Measurements from ENCODE around the gene SEMA5A. TPM values are rescaled to one million over a fixed set of nuclear protein-coding genes. Genes with fewer than 3 reads are reported as not detected.

Gene SEMA5A
- total and polyA plus RNA-seq, 2 of the 13 experiments (the other 11 are each of a cell fraction or from before 2014, with no cell fraction given), result 0.01 TPM; not detected in 1

DNA sequence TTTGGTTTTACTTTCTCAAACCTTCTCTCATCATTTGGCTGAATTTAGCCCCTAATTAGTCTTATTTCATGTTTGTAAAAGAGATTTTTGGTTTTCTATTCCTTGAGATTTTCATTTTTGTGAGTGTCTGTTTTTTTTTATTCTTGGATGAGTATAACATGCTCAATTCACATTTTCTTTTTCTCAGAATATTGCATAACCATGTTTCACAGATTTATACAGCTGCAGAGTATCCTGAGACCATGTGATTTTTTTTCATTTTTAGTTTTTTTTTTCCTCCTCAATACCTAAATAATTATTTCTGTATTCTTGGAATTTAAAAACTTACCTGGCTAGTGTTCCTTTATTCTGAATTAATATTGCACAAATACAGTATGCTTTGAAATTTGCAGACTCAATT lies 361.9 kb downstream of the SEMA5A start (continued):
- no peak for TF ChIP-seq JDP2 (CRISPR knock-in tag; IDR thresholded peaks at IDR 0.05; ENCODE audit: borderline replicate concordance)
- TF ChIP-seq ADNP (CRISPR knock-in tag; IDR thresholded peaks at IDR 0.05), result no peak
- TF ChIP-seq GATA4 (IDR thresholded peaks at IDR 0.05; ENCODE audit: borderline replicate concordance, low read depth), result no peak

DNA sequence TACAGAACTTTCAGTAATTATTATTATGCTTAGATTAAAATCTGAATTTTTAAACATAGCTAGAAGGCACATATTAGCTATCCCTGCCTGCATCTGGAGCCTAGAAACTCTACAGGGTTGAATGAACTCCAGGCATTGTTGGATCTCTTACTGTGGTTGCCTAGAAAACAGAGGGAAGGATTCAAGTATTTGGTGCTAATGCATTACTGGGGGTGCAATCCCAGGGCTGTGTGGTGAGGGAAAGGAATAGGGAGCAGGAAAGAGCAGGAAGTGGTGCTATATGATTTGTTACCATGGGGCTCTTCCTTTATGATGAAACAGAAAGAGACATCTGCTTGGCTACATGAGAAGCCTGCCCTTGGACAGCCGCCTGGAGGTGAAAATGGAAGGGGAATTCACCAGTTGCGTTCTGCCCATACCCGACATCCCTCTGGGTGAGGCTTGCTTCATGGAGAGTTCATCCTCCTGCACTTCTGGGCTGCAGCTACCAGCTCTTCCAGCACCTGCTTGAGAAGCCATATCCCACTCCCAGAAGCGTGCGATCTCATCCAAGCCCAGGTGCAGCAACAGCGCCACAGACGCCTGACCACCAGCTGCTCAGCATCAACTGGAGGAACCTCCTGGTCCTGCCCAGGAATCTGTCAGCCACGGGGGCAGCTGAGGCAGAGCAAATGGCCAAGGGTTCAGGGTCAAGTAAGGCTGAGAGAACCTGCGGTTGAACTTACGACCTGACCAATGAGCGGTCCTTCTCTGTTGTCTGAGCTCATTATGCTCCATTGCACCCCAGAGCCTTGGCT lies 362.8 kb downstream of the SEMA5A start:
- Histone ChIP-seq H3K9ac (ENCODE audit: insufficient read depth, low read depth, low read length) (no peak overlapping the region), H3K4me1 (ENCODE audit: insufficient read depth, low read length) (no peaks in the 10 kb centered on the region), H3K36me3 (replicated peaks in 1 of 2; ENCODE audit: control insufficient read depth in 1 of 2, insufficient read depth in 2 of 2, low read length in 2 of 2) (no peaks in the 10 kb centered on the region), H2AFZ (ENCODE audit: low read length) (no peak overlapping the region), H3K79me2 (ENCODE audit: insufficient read depth, low read length) (no peaks in the 10 kb centered on the region), H3K4me3 (replicated peaks in 1 of 3; ENCODE audit: insufficient read depth in 1 of 3, low read depth in 2 of 3, low read length in 3 of 3) (no peak overlapping the region), H4K20me1 (ENCODE audit: insufficient read depth, low read length) (no peaks in the 10 kb centered on the region), H3K27me3 (ENCODE audit: control insufficient read depth in 1 of 2, insufficient read depth in 2 of 2, low read length in 2 of 2) (no peaks in the 10 kb centered on the region; a peak in 1 of 5 replicates), H3K9me3 (ENCODE audit: low read length) (peaks cover 21% of the 10 kb centered on the region; the same call in 1 of the 2 replicates), H3K27ac (ENCODE audit: extremely low read length, insufficient read depth, low read length) (no peak overlapping the region), H3K4me2 (ENCODE audit: low read depth, low read length) (no peak overlapping the region)
- FAIRE-seq, result no peak
- ChIA-PET POLR2A (no interaction called here), CTCF (ENCODE audit: low intra/inter-chr PET ratio, low total read pairs) (no interaction called here)
- BruUV-seq (replicated peaks), result no TSS peak
- 56% methylated on average over 10 of the region's 11 CpGs for WGBS (ENCODE audit: low lambda C conversion rate)
- TF ChIP-seq NFE2L2 (IDR thresholded peaks at IDR 0.05; ENCODE audit: low read length), result no peak
- TF ChIP-seq ARID2 (CRISPR knock-in tag; IDR thresholded peaks at IDR 0.05; ENCODE audit: borderline replicate concordance), result no peak
- no peak for TF ChIP-seq HDAC1 (CRISPR knock-in tag; IDR thresholded peaks at IDR 0.05)
- TF ChIP-seq ZNF570 (CRISPR knock-in tag; IDR thresholded peaks at IDR 0.05; ENCODE audit: borderline replicate concordance), result no peak
- DNase-seq (ENCODE audit: low spot score), result no peak
- intact Hi-C loops (cut with micrococcal nuclease; ENCODE audit: unreplicated experiment), result no loop called here
- no peak for ATAC-seq
- in situ Hi-C loops (cut with HindIII; ENCODE audit: extremely low pct_ligation_motif_present, low pct_unique_long_range_greater_than_20kb), result no loop called here

DNA sequence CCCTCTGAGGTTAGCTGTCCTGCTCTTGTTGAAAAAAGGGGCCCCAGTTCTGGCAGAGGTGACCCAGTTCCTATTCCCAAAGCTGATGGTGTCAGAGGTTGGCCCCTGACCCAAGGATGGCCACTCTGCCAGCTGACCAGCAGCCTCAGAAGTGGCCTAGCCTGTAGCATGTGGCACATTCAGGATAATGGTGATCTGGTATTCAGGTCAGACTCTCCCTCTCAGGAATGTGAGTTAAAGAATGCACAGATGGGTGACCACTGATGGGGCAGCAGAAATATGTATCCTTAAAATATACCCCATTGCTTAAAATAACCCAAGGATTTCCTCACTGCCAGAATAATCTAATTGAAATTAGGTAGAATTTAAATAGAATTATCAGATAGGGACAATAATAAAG lies 369.2 kb downstream of the SEMA5A start:
- in situ Hi-C loops (cut with HindIII; ENCODE audit: extremely low pct_ligation_motif_present, low pct_unique_long_range_greater_than_20kb), result no loop called here
- Histone ChIP-seq H3K4me3 (replicated peaks in 1 of 3; ENCODE audit: insufficient read depth in 1 of 3, low read depth in 2 of 3, low read length in 3 of 3) (no peak overlapping the region), H4K20me1 (ENCODE audit: insufficient read depth, low read length) (no peaks in the 10 kb centered on the region), H3K79me2 (ENCODE audit: insufficient read depth, low read length) (no peaks in the 10 kb centered on the region), H3K4me2 (ENCODE audit: low read depth, low read length) (no peak overlapping the region), H3K36me3 (replicated peaks in 1 of 2; ENCODE audit: control insufficient read depth in 1 of 2, insufficient read depth in 2 of 2, low read length in 2 of 2) (no peaks in the 10 kb centered on the region), H3K4me1 (ENCODE audit: insufficient read depth, low read length) (no peaks in the 10 kb centered on the region), H3K27ac (ENCODE audit: extremely low read length, insufficient read depth, low read length) (no peak overlapping the region), H3K9me3 (ENCODE audit: low read length) (peaks cover 52% of the 10 kb centered on the region), H3K9ac (ENCODE audit: insufficient read depth, low read depth, low read length) (no peak overlapping the region), H3K27me3 (ENCODE audit: control insufficient read depth in 1 of 2, insufficient read depth in 2 of 2, low read length in 2 of 2) (no peaks in the 10 kb centered on the region), H2AFZ (ENCODE audit: low read length) (no peak overlapping the region)
- DNase-seq (ENCODE audit: low spot score) (no peak), FAIRE-seq (no peak), ATAC-seq (no peak)
- ChIA-PET CTCF (ENCODE audit: low intra/inter-chr PET ratio, low total read pairs) (no interaction called here), POLR2A (no interaction called here)
- BruUV-seq (replicated peaks), result no TSS peak
- TF ChIP-seq, protein P1, sequence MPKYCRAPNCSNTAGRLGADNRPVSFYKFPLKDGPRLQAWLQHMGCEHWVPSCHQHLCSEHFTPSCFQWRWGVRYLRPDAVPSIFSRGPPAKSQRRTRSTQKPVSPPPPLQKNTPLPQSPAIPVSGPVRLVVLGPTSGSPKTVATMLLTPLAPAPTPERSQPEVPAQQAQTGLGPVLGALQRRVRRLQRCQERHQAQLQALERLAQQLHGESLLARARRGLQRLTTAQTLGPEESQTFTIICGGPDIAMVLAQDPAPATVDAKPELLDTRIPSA (CRISPR knock-in tag; IDR thresholded peaks at IDR 0.05; ENCODE audit: borderline replicate concordance), result no peak
- TF ChIP-seq, protein P2, sequence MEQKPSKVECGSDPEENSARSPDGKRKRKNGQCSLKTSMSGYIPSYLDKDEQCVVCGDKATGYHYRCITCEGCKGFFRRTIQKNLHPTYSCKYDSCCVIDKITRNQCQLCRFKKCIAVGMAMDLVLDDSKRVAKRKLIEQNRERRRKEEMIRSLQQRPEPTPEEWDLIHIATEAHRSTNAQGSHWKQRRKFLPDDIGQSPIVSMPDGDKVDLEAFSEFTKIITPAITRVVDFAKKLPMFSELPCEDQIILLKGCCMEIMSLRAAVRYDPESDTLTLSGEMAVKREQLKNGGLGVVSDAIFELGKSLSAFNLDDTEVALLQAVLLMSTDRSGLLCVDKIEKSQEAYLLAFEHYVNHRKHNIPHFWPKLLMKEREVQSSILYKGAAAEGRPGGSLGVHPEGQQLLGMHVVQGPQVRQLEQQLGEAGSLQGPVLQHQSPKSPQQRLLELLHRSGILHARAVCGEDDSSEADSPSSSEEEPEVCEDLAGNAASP (CRISPR knock-in tag; IDR thresholded peaks at IDR 0.05; ENCODE audit: borderline replicate concordance), result no peak
- TF ChIP-seq, protein P3, sequence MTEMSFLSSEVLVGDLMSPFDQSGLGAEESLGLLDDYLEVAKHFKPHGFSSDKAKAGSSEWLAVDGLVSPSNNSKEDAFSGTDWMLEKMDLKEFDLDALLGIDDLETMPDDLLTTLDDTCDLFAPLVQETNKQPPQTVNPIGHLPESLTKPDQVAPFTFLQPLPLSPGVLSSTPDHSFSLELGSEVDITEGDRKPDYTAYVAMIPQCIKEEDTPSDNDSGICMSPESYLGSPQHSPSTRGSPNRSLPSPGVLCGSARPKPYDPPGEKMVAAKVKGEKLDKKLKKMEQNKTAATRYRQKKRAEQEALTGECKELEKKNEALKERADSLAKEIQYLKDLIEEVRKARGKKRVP (CRISPR knock-in tag; IDR thresholded peaks at IDR 0.05), result no peak
- TF ChIP-seq SIN3B (IDR thresholded peaks at IDR 0.05; ENCODE audit: low read length) (no peak), AGO1 (IDR thresholded peaks at IDR 0.05; ENCODE audit: low read depth, low read length, poor library complexity, severe bottlenecking) (no peak), PRMT3 (CRISPR knock-in tag; IDR thresholded peaks at IDR 0.05; ENCODE audit: borderline replicate concordance, low read depth) (no peak), ZNF570 (CRISPR knock-in tag; IDR thresholded peaks at IDR 0.05; ENCODE audit: borderline replicate concordance) (no peak)
- intact Hi-C loops (cut with micrococcal nuclease; ENCODE audit: unreplicated experiment), result no loop called here
